Amygdala (tissue), 56 donors: ENCODE data around the gene SACM1L.

Experiments
- DNase-seq, 56 donors: peaks; one replicate each; lab custom pipeline; 2025; lab: John Stamatoyannopoulos, UW

SACM1L gene

DNA sequence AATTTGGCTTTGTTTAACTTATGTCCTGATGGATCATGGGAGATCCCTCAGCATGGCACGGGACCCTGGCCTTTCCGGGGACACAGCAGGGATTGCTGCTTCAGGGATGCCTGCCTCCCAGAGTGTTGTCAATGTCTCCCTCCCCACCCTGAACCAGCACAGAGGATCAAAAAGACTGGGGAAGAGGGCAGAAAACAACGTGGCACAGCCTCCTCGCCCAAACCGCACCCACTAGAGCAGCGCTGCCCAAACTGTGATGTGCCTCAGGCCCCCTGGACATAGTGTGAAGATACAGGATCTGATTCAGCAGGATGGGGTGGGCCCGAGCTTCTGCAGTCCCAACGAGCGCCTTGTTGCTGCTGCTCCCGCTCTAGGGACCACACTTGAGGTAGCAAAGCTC lies 72.6 kb downstream of the SACM1L start:
- DNase-seq: no peak

GRCh38 chr3:45762647-45763302 lies 73.6 kb downstream of the SACM1L start:
- no peak for DNase-seq

DNA sequence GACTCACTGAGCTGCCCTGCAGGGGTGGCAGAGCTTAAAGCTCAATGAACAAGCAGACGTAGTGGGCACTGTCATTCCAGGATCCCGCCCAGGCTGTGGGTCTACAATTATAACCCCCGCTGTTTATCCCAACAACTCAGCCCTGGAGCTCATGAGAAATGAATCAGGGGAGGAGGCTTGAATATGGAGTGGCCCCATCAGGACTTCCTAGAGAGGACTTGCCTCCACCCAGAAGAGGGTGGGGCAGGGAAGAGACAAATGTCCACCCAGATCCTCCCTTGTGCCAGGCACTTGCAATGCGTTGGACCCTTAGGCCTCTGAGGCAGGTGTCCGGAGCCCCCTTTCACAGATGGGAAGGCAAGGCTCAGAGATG lies 74.1 kb downstream of the SACM1L start:
- no peak for DNase-seq

GRCh38 chr3:45765266-45765851 lies 76.2 kb downstream of the SACM1L start:
- DNase-seq: no peak

DNA sequence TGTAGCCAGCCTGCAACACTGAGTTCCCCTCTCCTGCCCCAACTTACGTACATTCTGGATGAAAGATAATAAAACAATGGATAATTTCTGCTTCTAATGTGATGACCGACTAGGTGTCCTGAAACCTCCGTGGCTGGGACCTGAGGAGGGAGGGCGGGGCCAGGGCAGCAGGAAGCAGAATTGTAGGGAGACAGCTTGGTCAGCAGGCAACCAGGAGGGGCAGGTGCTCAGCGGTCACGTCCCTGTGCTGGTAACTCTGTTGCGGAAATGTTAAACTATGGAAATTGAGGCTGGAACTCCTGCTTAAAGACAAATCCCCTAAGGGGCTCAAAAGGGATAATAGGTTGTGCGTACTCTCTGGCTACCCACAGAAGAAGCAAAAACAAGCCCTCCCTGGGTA lies 76.8 kb downstream of the SACM1L start:
- DNase-seq: no peak

- DNase-seq: no peak
Measured at GRCh38 chr3:45771166-45771775, 82.1 kb downstream of the SACM1L start.

- DNase-seq: no peak
Measured at GRCh38 chr3:45771831-45772230, 82.6 kb downstream of the SACM1L start.

DNA sequence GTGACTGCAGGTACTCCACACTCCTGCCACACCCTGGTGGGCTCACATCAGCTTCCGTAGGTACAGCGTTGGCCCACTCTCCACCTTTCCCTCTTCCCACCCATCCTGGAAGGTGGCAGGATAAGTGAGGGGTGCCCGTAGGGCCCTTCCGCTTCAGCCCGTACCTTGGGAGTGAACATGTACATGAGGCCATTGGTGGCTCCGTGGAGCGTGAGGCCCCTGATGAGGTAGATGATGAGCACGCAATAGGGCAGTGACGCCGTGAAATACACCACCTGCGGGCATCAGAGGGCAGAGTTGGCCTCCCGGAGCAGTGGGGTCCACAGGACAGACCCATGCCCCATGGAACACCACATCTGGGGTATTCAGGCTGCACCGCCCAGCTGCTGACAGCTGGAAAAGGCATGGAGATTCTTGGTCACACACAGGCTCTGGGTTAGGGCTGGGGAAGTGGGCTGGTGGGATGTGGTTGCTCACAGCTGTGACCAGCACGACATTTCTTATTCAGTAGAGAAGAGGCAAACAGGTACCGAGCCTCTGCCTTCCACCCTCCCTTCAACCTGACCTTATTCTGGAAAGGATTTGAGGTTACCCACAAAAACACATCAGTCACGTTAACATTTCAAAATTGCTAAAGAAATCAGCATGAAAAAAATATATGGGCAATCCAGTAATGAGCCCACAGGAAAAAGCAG lies 83.3 kb downstream of the SACM1L start:
- DNase-seq: no peak

DNA sequence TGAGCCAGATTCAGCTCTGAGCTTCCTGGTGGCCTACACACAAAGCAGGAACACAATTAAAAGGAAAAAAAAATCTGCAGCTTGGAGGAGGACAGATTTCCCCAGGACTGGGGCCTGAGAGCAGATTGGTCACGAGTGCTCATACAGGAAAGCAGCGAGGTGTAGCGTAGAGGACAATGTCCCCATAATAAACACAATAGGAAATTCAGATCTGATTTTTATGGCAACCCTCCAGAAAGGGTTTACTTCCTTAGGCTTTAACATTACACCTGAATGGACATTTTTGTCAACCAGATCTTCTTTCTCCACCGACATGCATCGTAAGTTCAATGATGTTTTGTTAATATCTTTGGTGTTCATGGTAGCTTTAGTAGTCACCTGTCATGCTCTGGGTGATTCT lies 83.9 kb downstream of the SACM1L start:
- DNase-seq: no peak

GRCh38 chr3:45773714-45774449 lies 84.7 kb downstream of the SACM1L start:
- no peak for DNase-seq

DNA sequence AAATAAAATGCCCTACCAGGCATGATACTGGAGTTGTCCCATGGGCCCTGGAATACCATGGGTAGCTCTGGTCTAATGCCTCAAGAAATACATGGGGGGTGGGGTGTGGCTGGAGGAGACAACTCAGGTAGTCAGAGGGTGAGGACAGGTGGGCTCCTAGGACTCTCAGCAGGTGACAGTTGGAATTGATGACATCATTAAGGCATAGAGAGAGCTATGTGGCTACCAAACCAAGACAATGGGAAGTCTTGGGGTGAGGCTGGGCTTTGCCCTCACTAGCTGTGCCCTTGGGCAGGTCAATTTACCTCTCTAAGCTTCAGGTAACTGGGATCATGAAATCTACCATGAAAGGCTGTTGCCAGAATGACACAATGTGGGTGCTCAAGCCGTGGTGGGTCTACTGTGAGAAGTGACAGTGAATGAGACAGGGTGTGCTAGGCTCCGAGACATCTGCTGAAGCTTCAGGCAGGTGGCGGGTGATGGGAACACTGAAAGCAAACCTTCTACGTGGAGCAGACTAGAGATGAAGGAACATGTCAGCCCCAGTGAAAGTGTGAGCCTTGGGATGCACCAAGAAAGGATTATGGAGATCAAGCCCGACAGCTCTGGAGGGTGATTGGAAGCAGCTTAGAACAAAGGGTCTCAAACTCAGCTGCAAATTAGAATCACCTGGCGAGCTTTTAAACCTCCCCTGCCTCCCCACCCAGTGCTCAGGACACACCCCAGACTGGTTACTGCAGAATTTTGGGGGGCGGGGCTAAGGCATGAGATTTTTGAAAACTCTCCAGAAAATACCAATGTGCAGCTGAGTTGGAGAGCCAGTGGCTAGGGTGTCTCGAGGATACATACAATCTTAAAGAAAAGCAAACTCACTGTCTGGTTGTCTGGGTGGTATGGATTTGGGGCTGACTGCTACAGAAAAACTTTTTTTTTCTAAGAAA lies 85.7 kb downstream of the SACM1L start:
- DNase-seq: no peak

DNA sequence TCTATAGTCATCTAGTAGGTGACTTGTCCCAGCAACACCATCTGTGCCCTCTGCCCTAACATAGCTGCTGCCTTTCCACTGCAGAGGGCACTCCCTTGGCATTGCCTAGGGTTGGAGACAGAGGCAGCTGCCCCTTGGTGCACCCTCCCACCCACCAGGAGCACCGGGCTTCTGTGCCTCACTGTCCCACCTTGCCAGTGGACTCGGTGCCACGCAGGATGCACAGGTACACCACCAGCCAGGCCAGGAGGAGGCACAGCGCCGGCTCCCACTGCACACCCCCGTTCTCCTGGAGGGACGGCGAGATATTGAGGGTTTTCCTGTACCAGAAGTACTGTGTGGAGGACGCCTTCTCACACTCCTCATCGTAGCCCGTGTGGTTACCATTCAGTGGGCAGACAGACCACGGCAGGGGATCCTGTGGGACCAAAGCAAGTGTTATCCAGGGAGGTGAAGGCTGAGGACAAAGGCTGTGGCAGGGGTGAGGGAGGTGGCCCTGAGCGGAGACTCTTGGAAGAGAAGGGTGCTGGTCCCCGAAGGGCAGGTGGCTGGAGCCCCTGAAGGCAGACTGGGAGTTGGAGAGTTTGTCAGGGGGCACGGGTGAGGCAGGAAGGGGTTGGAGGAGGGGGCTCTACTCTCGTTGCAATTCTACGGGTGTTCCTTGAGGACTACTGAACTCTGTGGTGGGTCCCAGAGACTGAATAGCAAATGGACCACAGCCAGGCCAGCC lies 86.5 kb downstream of the SACM1L start:
- no peak for DNase-seq

DNA sequence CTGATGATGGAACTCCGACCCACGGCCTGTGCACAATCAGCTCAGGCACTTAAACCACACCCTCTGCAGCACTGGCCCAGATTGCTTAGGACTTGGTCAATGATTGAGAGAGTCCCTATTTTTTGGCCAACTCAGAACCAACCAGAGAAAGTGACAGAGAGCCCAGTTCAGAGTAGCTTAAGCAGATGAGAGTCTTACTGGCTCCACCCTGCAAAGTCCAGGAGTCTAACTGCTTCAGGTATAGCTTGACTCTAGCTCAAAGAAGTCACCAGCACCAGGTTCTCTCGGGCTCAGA lies 87.1 kb downstream of the SACM1L start:
- no peak for DNase-seq

DNA sequence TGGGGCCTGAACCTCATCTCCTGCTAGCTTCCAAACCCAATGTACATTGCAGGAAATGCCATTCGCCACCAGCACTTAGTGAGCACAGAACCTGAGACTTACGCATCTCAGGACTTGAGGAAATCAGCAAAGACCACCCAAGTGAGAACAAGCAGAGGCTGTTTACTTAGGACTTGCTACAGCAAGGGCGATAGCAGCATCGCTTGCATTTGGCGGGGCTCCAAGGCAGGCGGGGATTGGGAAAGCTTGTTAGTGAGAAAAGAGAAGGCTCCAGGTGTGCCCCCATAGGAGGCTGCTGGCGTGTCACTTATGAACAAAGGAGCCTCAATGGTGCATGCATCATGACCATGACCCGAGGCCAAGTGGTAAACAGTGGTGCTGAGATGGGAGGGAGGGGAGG lies 87.4 kb downstream of the SACM1L start:
- DNase-seq: no peak

- no peak for DNase-seq
Measured at GRCh38 chr3:45777111-45777745, 88.0 kb downstream of the SACM1L start.

DNA sequence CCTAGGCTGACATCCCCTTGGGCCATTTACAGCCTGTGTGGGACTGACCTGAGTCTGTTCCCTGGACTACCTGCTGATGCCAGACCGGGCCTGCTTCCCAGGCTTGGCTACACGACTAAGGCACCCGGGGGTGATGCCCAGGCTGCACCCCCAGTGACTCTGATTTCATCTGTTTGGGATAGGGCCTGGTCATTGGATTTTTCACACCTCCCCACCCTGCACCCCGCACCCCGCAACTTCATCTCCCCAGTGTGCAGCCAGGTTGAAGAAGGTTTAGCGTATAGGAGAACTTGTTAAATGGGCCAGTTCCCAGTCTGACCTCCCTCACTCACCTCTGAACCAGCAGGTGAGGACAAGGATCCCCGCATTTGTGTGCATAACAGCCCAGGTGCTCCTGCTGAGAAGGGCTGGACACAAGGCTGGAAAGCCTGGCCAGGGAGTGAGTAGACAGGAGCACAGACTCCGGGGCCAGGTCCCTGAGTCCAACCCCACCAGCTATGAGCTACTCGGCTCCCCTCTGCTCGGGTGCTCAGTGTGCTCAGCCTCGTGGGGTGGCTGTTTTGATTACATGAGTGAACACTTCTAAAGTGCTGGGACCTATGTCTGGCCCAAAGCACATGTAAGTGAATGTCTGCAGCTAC lies 88.7 kb downstream of the SACM1L start:
- DNase-seq: no peak

GRCh38 chr3:45778761-45779201 lies 89.6 kb downstream of the SACM1L start:
- DNase-seq: no peak
